Muscle layer of duodenum (tissue), 2 donors: ENCODE measurements around the gene C1R.
"Not testable (repeated sequence)": the region's sequence is repeated elsewhere in the genome, so short reads cannot be mapped to it uniquely, and the experiment has no call there.

ENCODE experiments used
- H3K27ac ChIP-seq: one replicate; pipeline ENCODE4 v1.7.0; 2013; ENCODE audit warnings: mild to moderate bottlenecking, low read length
- H3K27me3 ChIP-seq: one replicate; pipeline ENCODE4 v1.7.0; 2013; ENCODE audit warnings: low read depth, mild to moderate bottlenecking, control low read depth, low read length
- H3K36me3 ChIP-seq, 2 donors: one replicate each; pipeline ENCODE4 v1.7.0; 2013; ENCODE audit warnings: low read length in 2 of 2, control low read depth in 1 of 2, mild to moderate bottlenecking in 1 of 2; ENCODE audit not compliant: insufficient read depth in 2 of 2, control insufficient read depth in 1 of 2
- H3K4me1 ChIP-seq, 2 donors: one replicate each; pipeline ENCODE4 v1.7.0; 2013; ENCODE audit warnings: low read length in 2 of 2, mild to moderate bottlenecking in 2 of 2, control low read depth in 1 of 2, moderate library complexity in 1 of 2; ENCODE audit not compliant: insufficient read depth in 2 of 2, control insufficient read depth in 1 of 2
- H3K4me3 ChIP-seq, 2 donors: one replicate each; pipeline ENCODE4 v1.7.0; 2013; ENCODE audit warnings: low read length in 2 of 2, low read depth in 1 of 2, mild to moderate bottlenecking in 1 of 2
- H3K9me3 ChIP-seq, 2 donors: one replicate each; pipeline ENCODE4 v1.7.0; 2013; ENCODE audit warnings: low read length in 2 of 2, control low read depth in 1 of 2, mild to moderate bottlenecking in 1 of 2; ENCODE audit not compliant: control insufficient read depth in 1 of 2
- donor health status: healthy.

Gene C1R

GRCh38 chr12:7047306-7047705 lies 44.9 kb downstream of the C1R start:
- Histone ChIP-seq H3K9me3 (no peaks in the 10 kb centered on the region), H3K27ac (no peak overlapping the region), H3K4me3 (no peak overlapping the region), H3K27me3 (no peaks in the 10 kb centered on the region), H3K4me1 (no peaks in the 10 kb centered on the region), H3K36me3 (no peaks in the 10 kb centered on the region)

DNA sequence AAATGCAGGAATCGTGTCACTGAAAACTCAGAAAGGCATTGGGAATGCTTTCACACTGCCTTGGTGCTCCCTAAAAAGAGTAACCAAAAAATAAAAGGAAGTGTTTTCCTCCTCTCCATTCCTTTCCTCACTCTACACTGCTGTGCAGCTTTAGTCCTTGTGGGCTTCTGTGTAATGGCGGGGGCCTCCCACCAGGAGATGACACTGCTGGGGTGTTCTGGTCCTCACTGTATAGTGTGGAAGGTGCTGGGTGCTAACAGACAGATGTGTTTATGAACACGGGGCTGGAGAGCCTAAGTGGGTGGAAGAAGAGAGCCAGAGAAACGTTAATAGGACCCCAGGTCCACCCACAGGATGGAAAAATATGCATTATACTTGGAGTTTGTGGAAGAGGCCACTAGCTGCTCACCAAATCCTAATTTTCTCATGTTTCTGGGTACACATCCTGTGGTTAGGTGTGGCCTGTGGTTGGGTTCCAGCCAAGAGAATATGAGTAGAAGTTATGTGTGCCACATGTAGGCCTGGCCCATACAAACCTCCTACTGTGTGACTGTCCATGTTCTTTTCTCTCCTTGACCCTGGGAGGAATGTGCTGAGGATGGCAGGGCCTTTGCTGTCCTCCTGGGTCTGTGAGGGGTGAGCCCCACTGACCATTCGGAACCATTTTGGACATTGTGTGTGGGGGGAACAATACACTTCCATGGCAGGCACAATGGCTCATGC lies 45.7 kb downstream of the C1R start:
- no peak overlapping the region for H3K27ac ChIP-seq

DNA sequence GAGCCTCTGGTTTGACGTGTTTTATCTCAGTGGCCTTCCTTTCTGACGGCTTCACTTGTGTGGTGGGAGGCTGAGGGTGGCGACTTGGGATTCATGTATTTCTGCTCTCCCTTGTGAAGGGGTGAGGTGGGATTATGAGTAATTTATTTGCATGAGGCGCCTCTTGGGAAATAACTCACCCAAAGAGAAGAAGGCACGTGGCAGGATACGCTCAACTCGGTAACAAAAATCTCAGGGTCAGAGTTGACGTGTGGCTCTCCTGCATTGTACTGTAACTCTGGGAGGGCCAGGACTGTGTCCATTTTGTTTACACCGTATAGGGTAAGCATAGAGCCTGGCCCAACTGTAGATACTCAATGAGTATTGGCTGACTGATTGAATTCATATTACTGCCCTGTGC lies 46.3 kb downstream of the C1R start:
- Histone ChIP-seq H3K27me3 (no peaks in the 10 kb centered on the region), H3K9me3 (no peaks in the 10 kb centered on the region), H3K27ac (no peak overlapping the region), H3K4me3 (no peak overlapping the region), H3K36me3 (no peaks in the 10 kb centered on the region), H3K4me1 (no peaks in the 10 kb centered on the region)

More for the DNA sequence above, 45.7 kb downstream of the C1R start:
- Histone ChIP-seq H3K9me3 (no peaks in the 10 kb centered on the region), H3K27me3 (no peaks in the 10 kb centered on the region), H3K36me3 (no peaks in the 10 kb centered on the region), H3K4me1 (no peaks in the 10 kb centered on the region), H3K4me3 (no peak overlapping the region)

- no peak overlapping the region for H3K4me3 ChIP-seq
- no peaks in the 10 kb centered on the region for H3K27me3 ChIP-seq
- H3K27ac ChIP-seq, result no peak overlapping the region
- no peaks in the 10 kb centered on the region for H3K36me3 ChIP-seq
- H3K9me3 ChIP-seq, result no peaks in the 10 kb centered on the region
- H3K4me1 ChIP-seq, result no peaks in the 10 kb centered on the region
Observed at GRCh38 chr12:7042842-7043241, 49.4 kb downstream of the C1R start.

DNA sequence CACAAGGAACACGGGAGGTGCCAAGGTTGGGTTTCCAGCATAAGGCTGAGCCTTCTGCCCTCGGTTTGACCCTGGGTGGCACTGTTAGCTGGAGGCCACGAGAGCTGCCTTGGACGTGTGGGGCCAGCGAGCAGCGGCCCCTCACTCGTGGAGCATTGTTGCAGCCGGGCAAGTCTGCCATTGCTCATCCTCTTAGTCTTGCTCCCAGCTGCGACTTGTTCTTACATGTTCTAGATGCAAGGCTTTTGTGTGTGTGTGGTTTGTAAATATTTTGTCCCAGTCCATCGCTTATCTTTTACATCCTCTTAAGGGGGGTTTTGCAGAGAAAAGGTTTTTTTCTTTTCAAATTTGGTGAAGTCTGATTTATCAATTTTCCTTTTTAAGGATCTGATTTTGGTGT lies 52.8 kb downstream of the C1R start:
- Histone ChIP-seq H3K9me3 (no peaks in the 10 kb centered on the region), H3K27ac (no peak overlapping the region), H3K4me1 (no peaks in the 10 kb centered on the region), H3K36me3 (no peaks in the 10 kb centered on the region), H3K4me3 (no peak overlapping the region), H3K27me3 (no peaks in the 10 kb centered on the region)

DNA sequence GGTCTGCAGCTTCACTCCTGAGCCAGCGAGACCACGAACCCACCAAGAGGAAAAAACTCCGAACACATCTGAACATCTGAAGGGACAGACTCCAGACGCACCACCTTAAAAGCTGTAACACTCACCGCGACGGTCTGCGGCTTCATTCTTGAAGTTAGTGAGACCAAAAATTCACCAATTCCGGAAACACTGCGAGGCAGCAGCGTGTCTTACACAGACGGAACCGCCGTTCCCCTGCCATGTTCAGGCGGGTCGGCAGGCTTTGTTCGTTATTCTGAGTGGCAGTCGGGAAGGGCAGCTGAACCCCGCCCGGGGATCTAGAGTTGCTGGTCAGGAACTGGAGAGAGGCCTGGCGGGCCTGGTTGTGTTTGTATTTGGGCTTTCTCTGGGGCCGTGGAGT lies 53.7 kb downstream of the C1R start:
- H3K27me3 ChIP-seq, result no peaks in the 10 kb centered on the region
- no peak overlapping the region for H3K27ac ChIP-seq
- H3K4me3 ChIP-seq, result no peak overlapping the region
- H3K4me1 ChIP-seq, result no peaks in the 10 kb centered on the region
- H3K36me3 ChIP-seq, result no peaks in the 10 kb centered on the region
- H3K9me3 ChIP-seq, result no peaks in the 10 kb centered on the region

- H3K4me3 ChIP-seq, H3K9me3 ChIP-seq, H3K36me3 ChIP-seq, H3K4me1 ChIP-seq, H3K27me3 ChIP-seq, H3K27ac ChIP-seq: not testable (repeated sequence)
Observed at GRCh38 chr12:7037411-7037810, 54.8 kb downstream of the C1R start.

DNA sequence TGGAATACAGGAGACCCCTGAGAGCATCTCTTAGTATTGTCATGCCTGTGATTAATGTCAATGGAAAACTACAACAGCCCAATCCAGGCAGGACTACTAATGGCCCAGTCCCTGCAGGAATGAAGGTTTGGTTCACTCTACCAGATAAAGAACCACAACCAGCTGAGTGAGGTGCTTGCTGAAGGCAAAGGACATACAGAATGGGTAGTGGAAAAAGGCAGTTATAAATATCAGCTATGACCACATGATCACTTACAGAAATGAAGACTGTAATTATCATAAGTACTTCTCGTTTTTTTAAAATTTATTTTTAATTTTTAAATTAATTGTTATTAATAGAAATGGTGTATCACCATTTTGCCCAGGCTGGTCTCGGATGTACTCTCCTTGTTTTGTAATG lies 56.8 kb downstream of the C1R start:
- H3K4me3 ChIP-seq, result no peak overlapping the region
- no peaks in the 10 kb centered on the region for H3K4me1 ChIP-seq
- no peak overlapping the region for H3K27ac ChIP-seq
- no peaks in the 10 kb centered on the region for H3K36me3 ChIP-seq
- no peaks in the 10 kb centered on the region for H3K9me3 ChIP-seq
- H3K27me3 ChIP-seq, result no peaks in the 10 kb centered on the region

DNA sequence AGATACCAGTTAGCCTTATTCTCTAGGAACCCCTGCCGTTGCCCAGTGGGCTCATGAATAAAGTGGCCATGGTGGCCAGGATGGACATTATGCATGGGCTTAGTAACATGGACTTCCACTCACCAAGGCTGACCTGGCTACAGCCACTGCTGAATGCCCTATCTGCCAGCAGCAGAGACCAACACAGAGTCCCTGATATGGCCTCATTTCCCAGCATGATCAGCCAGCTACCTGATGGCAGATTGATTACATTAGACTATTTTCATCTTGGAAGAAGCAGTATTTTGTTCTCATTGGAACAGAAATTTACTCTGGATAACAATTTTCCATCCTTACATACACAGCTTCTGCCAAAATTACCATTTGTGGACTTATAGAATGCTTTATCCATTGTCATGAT lies 57.8 kb downstream of the C1R start:
- Histone ChIP-seq H3K27me3 (no peaks in the 10 kb centered on the region), H3K27ac (no peak overlapping the region), H3K36me3 (no peaks in the 10 kb centered on the region), H3K4me1 (no peaks in the 10 kb centered on the region), H3K9me3 (no peaks in the 10 kb centered on the region), H3K4me3 (no peak overlapping the region)

- Histone ChIP-seq H3K9me3 (no peaks in the 10 kb centered on the region), H3K36me3 (no peaks in the 10 kb centered on the region), H3K27ac (no peak overlapping the region), H3K4me3 (no peak overlapping the region), H3K27me3 (no peaks in the 10 kb centered on the region), H3K4me1 (no peaks in the 10 kb centered on the region)
Observed at GRCh38 chr12:7032990-7033389, 59.3 kb downstream of the C1R start.

DNA sequence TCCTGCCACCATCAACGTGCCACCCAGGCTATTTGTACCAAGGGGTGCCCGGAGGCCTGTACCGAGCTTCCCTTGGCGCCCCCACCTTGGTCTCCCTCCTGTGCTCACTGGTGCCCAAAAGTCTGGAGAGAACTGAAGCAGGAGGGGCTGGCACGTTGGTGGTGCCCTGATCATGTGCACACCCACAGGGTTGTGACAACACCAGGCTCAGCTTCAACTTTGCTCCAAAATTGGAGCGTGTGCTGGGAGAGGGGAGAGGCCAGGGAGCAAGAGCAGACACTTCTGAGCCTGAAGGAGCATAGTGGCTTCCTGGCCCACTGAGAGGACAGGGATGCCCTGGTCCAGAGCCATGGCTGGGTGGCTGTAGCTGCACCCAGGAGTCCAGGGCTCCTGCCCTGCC lies 60.9 kb downstream of the C1R start:
- no peaks in the 10 kb centered on the region for H3K9me3 ChIP-seq
- no peaks in the 10 kb centered on the region for H3K27me3 ChIP-seq
- H3K4me3 ChIP-seq, result no peak overlapping the region
- no peaks in the 10 kb centered on the region for H3K36me3 ChIP-seq
- H3K27ac ChIP-seq, result no peak overlapping the region
- H3K4me1 ChIP-seq, result no peaks in the 10 kb centered on the region
